ENCODE measurements around the gene SPATA24.

GRCh38 chr5:139363937-139364336 lies 40.0 kb downstream of the SPATA24 start:
- TF ChIP-seq ESRRA (IDR thresholded peaks at IDR 0.05; ENCODE audit: borderline replicate concordance, low read length) (no peak), SMC3 (IDR thresholded peaks at IDR 0.05) (no peak), MYC (IDR thresholded peaks at IDR 0.05; ENCODE audit: borderline replicate concordance, low read length) (no peak), RAD21 (conservative IDR thresholded peaks at IDR 0.05 in 1 of 2, IDR thresholded peaks at IDR 0.05 in 1 of 2) (no peak), REST (IDR thresholded peaks at IDR 0.05) (no peak), EP300 (IDR thresholded peaks at IDR 0.05) (no peak)
- TF ChIP-seq, protein P1, sequence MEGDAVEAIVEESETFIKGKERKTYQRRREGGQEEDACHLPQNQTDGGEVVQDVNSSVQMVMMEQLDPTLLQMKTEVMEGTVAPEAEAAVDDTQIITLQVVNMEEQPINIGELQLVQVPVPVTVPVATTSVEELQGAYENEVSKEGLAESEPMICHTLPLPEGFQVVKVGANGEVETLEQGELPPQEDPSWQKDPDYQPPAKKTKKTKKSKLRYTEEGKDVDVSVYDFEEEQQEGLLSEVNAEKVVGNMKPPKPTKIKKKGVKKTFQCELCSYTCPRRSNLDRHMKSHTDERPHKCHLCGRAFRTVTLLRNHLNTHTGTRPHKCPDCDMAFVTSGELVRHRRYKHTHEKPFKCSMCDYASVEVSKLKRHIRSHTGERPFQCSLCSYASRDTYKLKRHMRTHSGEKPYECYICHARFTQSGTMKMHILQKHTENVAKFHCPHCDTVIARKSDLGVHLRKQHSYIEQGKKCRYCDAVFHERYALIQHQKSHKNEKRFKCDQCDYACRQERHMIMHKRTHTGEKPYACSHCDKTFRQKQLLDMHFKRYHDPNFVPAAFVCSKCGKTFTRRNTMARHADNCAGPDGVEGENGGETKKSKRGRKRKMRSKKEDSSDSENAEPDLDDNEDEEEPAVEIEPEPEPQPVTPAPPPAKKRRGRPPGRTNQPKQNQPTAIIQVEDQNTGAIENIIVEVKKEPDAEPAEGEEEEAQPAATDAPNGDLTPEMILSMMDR (IDR thresholded peaks at IDR 0.05): no peak
- TF ChIP-seq, protein P2, sequence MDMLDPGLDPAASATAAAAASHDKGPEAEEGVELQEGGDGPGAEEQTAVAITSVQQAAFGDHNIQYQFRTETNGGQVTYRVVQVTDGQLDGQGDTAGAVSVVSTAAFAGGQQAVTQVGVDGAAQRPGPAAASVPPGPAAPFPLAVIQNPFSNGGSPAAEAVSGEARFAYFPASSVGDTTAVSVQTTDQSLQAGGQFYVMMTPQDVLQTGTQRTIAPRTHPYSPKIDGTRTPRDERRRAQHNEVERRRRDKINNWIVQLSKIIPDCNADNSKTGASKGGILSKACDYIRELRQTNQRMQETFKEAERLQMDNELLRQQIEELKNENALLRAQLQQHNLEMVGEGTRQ (IDR thresholded peaks at IDR 0.05): no peak
- TF ChIP-seq, protein P3, sequence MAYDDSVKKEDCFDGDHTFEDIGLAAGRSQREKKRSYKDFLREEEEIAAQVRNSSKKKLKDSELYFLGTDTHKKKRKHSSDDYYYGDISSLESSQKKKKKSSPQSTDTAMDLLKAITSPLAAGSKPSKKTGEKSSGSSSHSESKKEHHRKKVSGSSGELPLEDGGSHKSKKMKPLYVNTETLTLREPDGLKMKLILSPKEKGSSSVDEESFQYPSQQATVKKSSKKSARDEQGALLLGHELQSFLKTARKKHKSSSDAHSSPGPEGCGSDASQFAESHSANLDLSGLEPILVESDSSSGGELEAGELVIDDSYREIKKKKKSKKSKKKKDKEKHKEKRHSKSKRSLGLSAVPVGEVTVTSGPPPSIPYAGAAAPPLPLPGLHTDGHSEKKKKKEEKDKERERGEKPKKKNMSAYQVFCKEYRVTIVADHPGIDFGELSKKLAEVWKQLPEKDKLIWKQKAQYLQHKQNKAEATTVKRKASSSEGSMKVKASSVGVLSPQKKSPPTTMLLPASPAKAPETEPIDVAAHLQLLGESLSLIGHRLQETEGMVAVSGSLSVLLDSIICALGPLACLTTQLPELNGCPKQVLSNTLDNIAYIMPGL (CRISPR knock-in tag; IDR thresholded peaks at IDR 0.05; ENCODE audit: borderline replicate concordance): no peak
